ENCODE measurements around the gene BCDIN3D.

DNA sequence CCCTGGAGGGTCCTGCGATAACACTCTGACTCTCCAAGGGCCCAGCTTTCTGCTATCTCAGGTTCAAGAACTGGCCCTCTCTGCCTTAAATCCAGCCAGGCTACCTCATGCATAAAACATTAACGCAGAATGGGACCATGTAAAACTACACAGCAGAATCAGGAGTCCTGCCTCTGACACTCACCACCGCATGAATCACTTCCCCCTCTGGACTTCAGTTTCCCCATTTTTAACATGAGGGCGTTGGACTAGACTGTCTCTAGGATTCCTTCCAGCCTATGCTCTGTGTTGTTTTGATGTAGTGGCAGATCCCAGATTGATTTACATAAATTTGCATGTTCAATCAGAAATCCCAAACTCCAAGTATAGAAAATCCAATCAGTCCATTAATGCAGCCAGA lies 18.0 kb downstream of the BCDIN3D start:
- TF ChIP-seq, protein P1, sequence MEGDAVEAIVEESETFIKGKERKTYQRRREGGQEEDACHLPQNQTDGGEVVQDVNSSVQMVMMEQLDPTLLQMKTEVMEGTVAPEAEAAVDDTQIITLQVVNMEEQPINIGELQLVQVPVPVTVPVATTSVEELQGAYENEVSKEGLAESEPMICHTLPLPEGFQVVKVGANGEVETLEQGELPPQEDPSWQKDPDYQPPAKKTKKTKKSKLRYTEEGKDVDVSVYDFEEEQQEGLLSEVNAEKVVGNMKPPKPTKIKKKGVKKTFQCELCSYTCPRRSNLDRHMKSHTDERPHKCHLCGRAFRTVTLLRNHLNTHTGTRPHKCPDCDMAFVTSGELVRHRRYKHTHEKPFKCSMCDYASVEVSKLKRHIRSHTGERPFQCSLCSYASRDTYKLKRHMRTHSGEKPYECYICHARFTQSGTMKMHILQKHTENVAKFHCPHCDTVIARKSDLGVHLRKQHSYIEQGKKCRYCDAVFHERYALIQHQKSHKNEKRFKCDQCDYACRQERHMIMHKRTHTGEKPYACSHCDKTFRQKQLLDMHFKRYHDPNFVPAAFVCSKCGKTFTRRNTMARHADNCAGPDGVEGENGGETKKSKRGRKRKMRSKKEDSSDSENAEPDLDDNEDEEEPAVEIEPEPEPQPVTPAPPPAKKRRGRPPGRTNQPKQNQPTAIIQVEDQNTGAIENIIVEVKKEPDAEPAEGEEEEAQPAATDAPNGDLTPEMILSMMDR (IDR thresholded peaks at IDR 0.05) = no peak
- TF ChIP-seq ESRRA (CRISPR knock-in tag; IDR thresholded peaks at IDR 0.05; ENCODE audit: borderline replicate concordance) (no peak), HMGA2 (CRISPR knock-in tag; IDR thresholded peaks at IDR 0.05) (no peak)

All from WTC11 (cell line).